PC-9 (cell line): Measurements from ENCODE around the gene POU3F2. TPM values are rescaled to one million over a fixed set of nuclear protein-coding genes. Genes with fewer than 3 reads are reported as not detected.

Experiments
- BruUV-seq: library from RNA; stranded (reverse); fragments of 400-500 nt; replicated peaks from 2 replicates; lab custom pipeline; 2021; lab: Mats Ljungman, UMichigan
- CTCF ChIA-PET: fragments of 300-600 bp; sonication (Branson Sonifier 250); formaldehyde crosslinking; loops from one replicate; lab custom pipeline; 2022; ENCODE audit warnings: antibody characterized with exemption; lab: Charles Lee
- POLR2A ChIA-PET: fragments of 300-600 bp; sonication (Branson Sonifier 250); formaldehyde crosslinking; loops from one replicate; lab custom pipeline; 2022; ENCODE audit warnings: antibody characterized with exemption; ENCODE audit not compliant: unreplicated experiment; lab: Charles Lee
- DNase-seq, 2 experiments: peaks; one replicate each; pipeline versions ENCODE4 v3.0.0 to v3.0.0-alpha.2; 2015 to 2022; ENCODE audit warnings: mixed read lengths in 1 of 2
- H2AFZ ChIP-seq: fragments of 200-600 bp; sonication (generic); 2 replicates; pipeline ENCODE4 v1.8.1; 2017; ENCODE audit warnings: antibody characterized with exemption
- H3F3A ChIP-seq: fragments of 200-600 bp; sonication (generic); 2 replicates; pipeline ENCODE4 v1.8.1; 2017; ENCODE audit warnings: antibody characterized with exemption, mild to moderate bottlenecking, low read depth; ENCODE audit not compliant: insufficient read depth
- H3K27ac ChIP-seq: fragments of 200-600 bp; sonication (generic); 2 replicates; pipeline ENCODE4 v1.6.1; 2016; ENCODE audit warnings: mixed run types
- H3K27me3 ChIP-seq: fragments of 200-600 bp; sonication (generic); 2 replicates; pipeline ENCODE4 v1.6.1; 2016; ENCODE audit warnings: low read depth, mixed run types; ENCODE audit not compliant: insufficient read depth
- H3K36me3 ChIP-seq: fragments of 200-600 bp; sonication (generic); 2 replicates; pipeline ENCODE4 v1.6.1; 2016; ENCODE audit warnings: low read depth, mixed run types
- H3K4me1 ChIP-seq: fragments of 200-600 bp; sonication (generic); replicated peaks from 2 replicates; pipeline ENCODE4 v1.6.1; 2016; ENCODE audit warnings: mixed run types; ENCODE audit not compliant: insufficient read depth
- H3K4me2 ChIP-seq: fragments of 200-600 bp; sonication (generic); 2 replicates; pipeline ENCODE4 v1.6.1; 2017; ENCODE audit warnings: mixed run types
- H3K4me3 ChIP-seq: fragments of 200-600 bp; sonication (generic); 2 replicates; pipeline ENCODE4 v1.6.1; 2016; ENCODE audit warnings: mixed run types
- H3K79me2 ChIP-seq: fragments of 200-600 bp; sonication (generic); 2 replicates; pipeline ENCODE4 v1.6.1; 2017; ENCODE audit warnings: low read depth, mixed run types
- H3K9me2 ChIP-seq: fragments of 200-600 bp; sonication (generic); 2 replicates; pipeline ENCODE4 v1.8.1; 2017; ENCODE audit warnings: mild to moderate bottlenecking; ENCODE audit not compliant: insufficient read depth
- H3K9me3 ChIP-seq: fragments of 200-600 bp; sonication (generic); 2 replicates; pipeline ENCODE4 v1.8.1; 2016; ENCODE audit warnings: low read depth; ENCODE audit not compliant: insufficient read depth
- H4K20me1 ChIP-seq: fragments of 200-600 bp; sonication (generic); 2 replicates; pipeline ENCODE4 v1.8.1; 2017; ENCODE audit not compliant: insufficient read depth
- CTCF ChIP-seq: fragments of 200-600 bp; sonication (generic); conservative IDR thresholded peaks from 2 replicates; pipeline ENCODE4 v1.6.1; 2017; ENCODE audit warnings: mixed run types, antibody characterized with exemption, mild to moderate bottlenecking, moderate library complexity
- EZH2 ChIP-seq: fragments of 200-600 bp; sonication (generic); IDR thresholded peaks from 2 replicates; pipeline ENCODE4 v1.8.0; 2017; ENCODE audit warnings: antibody characterized with exemption, low read depth
- intact Hi-C: fragments of 100-400 bp; cut with micrococcal nuclease; formaldehyde crosslinking; loops from one replicate; pipeline ENCODE4 v1.10.0; 2022; ENCODE audit not compliant: unreplicated experiment
- total RNA-seq: library from RNA; stranded (reverse); gene quantifications from 2 replicates; pipeline ENCODE4 v1.2.3, GENCODE V29; 2021

The POU3F2 gene
- total RNA-seq, 1 experiment from 2014 or later: not detected

GRCh38 chr6:98871821-98872220 is 37.4 kb downstream of the POU3F2 start:
- H4K20me1 ChIP-seq: no peaks in the 10 kb centered on the region
- H3K4me2 ChIP-seq: no peak overlapping the region
- H2AFZ ChIP-seq: no peak overlapping the region
- peaks cover 7% of the 10 kb centered on the region for H3K4me1 ChIP-seq
- ChIA-PET CTCF (no interaction called here), POLR2A (no interaction called here)
- H3K36me3 ChIP-seq: peaks cover 6% of the 10 kb centered on the region; the same call in 1 of the 2 replicates
- H3K4me3 ChIP-seq: no peak overlapping the region
- H3K27me3 ChIP-seq: no peaks in the 10 kb centered on the region
- H3K9me3 ChIP-seq: no peaks in the 10 kb centered on the region
- H3K27ac ChIP-seq: no peak overlapping the region
- H3K79me2 ChIP-seq: no peaks in the 10 kb centered on the region
- no peak for TF ChIP-seq EZH2
- TF ChIP-seq CTCF: no peak
- DNase-seq: no peak
- intact Hi-C loops: no loop called here
- BruUV-seq: no TSS peak
- H3F3A ChIP-seq: peaks cover 6% of the 10 kb centered on the region; the same call in 1 of the 2 replicates
- H3K9me2 ChIP-seq: no peaks in the 10 kb centered on the region; the same call in 1 of the 2 replicates

- H3K36me3 ChIP-seq: peaks cover 6% of the 10 kb centered on the region; the same call in 1 of the 2 replicates
- peaks cover 6% of the 10 kb centered on the region; the same call in 1 of the 2 replicates for H3F3A ChIP-seq
- H4K20me1 ChIP-seq: no peaks in the 10 kb centered on the region
- H3K4me1 ChIP-seq: peaks cover 7% of the 10 kb centered on the region
- no peak overlapping the region for H3K4me3 ChIP-seq
- H3K27me3 ChIP-seq: no peaks in the 10 kb centered on the region
- no TSS peak for BruUV-seq
- no peaks in the 10 kb centered on the region for H3K9me3 ChIP-seq
- CTCF ChIA-PET: no interaction called here
- no peaks in the 10 kb centered on the region for H3K79me2 ChIP-seq
- TF ChIP-seq EZH2: no peak
- TF ChIP-seq CTCF: no peak
- no peak for DNase-seq
- H2AFZ ChIP-seq: no peak overlapping the region
- POLR2A ChIA-PET: no interaction called here
- H3K27ac ChIP-seq: no peak overlapping the region
- H3K9me2 ChIP-seq: no peaks in the 10 kb centered on the region; the same call in 1 of the 2 replicates
- intact Hi-C loops: no loop called here
- no peak overlapping the region for H3K4me2 ChIP-seq
Measured at GRCh38 chr6:98875375-98875774, 41.0 kb downstream of the POU3F2 start.

GRCh38 chr6:98877250-98877649 is 42.9 kb downstream of the POU3F2 start:
- H3K4me2 ChIP-seq: no peak overlapping the region
- H3F3A ChIP-seq: no peaks in the 10 kb centered on the region
- no peak overlapping the region for H3K4me3 ChIP-seq
- ChIA-PET CTCF (no interaction called here), POLR2A (no interaction called here)
- H3K4me1 ChIP-seq: no peaks in the 10 kb centered on the region
- H4K20me1 ChIP-seq: no peaks in the 10 kb centered on the region
- H3K79me2 ChIP-seq: no peaks in the 10 kb centered on the region
- no peaks in the 10 kb centered on the region for H3K27me3 ChIP-seq
- H3K9me3 ChIP-seq: no peaks in the 10 kb centered on the region
- no peak for DNase-seq
- no peak for TF ChIP-seq EZH2
- no peak for TF ChIP-seq CTCF
- H2AFZ ChIP-seq: no peak overlapping the region
- H3K27ac ChIP-seq: no peak overlapping the region
- no TSS peak for BruUV-seq
- intact Hi-C loops: no loop called here
- no peaks in the 10 kb centered on the region for H3K9me2 ChIP-seq
- peaks cover 6% of the 10 kb centered on the region; the same call in 1 of the 2 replicates for H3K36me3 ChIP-seq
